Mucosa of gallbladder (tissue), 1 donor: ENCODE measurements around the gene CDK11B. TPM values are rescaled to one million over a fixed set of nuclear protein-coding genes. Genes with fewer than 3 reads are reported as not detected.
"Not testable (repeated sequence)": the region's sequence is repeated elsewhere in the genome, so short reads cannot be mapped to it uniquely, and the experiment has no call there.

Experiments used
- DNase-seq: peaks from one replicate; pipeline ENCODE4 v3.0.0-alpha.2; 2020; ENCODE audit warnings: low spot score
- total RNA-seq: library from RNA; stranded (reverse); gene quantifications from one replicate; pipeline ENCODE4 v1.2.1, GENCODE V29; 2021
- donor health status: DM: no; HTN: no; CAD: no.

Gene CDK11B
- total RNA-seq, 1 donor from 2014 or later, result 24.2 TPM

- no peak for DNase-seq
These were observed 24.5 kb upstream of the CDK11B start for GRCh38 chr1:1683104-1683905.

GRCh38 chr1:1680912-1681273 is 22.1 kb upstream of the CDK11B start:
- peak; percentile 70 for DNase-seq

GRCh38 chr1:1680031-1680911 is 21.5 kb upstream of the CDK11B start:
- no peak for DNase-seq

- DNase-seq, result peak; percentile 87
These were observed 20.0 kb upstream of the CDK11B start for GRCh38 chr1:1678581-1679380.

GRCh38 chr1:1677718-1678580 is 19.1 kb upstream of the CDK11B start:
- DNase-seq, result no peak

- not testable (repeated sequence) for DNase-seq
These were observed 17.3 kb upstream of the CDK11B start for GRCh38 chr1:1676087-1676486.

- DNase-seq, result not testable (repeated sequence)
These were observed 16.4 kb upstream of the CDK11B start for GRCh38 chr1:1675218-1675617.

- DNase-seq, result not testable (repeated sequence)
These were observed 16.0 kb upstream of the CDK11B start for GRCh38 chr1:1674806-1675205.

GRCh38 chr1:1672181-1672965 is 13.6 kb upstream of the CDK11B start:
- no peak for DNase-seq

GRCh38 chr1:1671365-1672119 is 12.7 kb upstream of the CDK11B start:
- no peak for DNase-seq

- DNase-seq, result no peak
These were observed 12.1 kb upstream of the CDK11B start for GRCh38 chr1:1670866-1671265.

- DNase-seq, result no peak
These were observed 10.9 kb upstream of the CDK11B start for GRCh38 chr1:1669468-1670440.

- no peak for DNase-seq
These were observed 7.7 kb upstream of the CDK11B start for GRCh38 chr1:1666526-1666925.

- DNase-seq, result no peak
These were observed 7.0 kb upstream of the CDK11B start for GRCh38 chr1:1665815-1666251.

GRCh38 chr1:1664941-1665814 is 6.4 kb upstream of the CDK11B start:
- DNase-seq, result no peak

GRCh38 chr1:1664318-1664717 is 5.5 kb upstream of the CDK11B start:
- DNase-seq, result not testable (repeated sequence)
